H9 (cell line): ENCODE data around the gene FERMT2. TPM values are rescaled to one million over a fixed set of nuclear protein-coding genes. Genes with fewer than 3 reads are reported as not detected.

Experiments used
- DNase-seq: peaks from one replicate; pipeline ENCODE4 v3.0.0-alpha.2; 2017
- H2AFZ ChIP-seq: one replicate; pipeline ENCODE4 v1.6.1; 2013; ENCODE audit warnings: mild to moderate bottlenecking, low read length, control low read depth, moderate library complexity
- H2AK5ac ChIP-seq: 2 replicates; pipeline ENCODE4 v1.6.1; 2013; ENCODE audit warnings: low read length, control low read depth, mixed read lengths; ENCODE audit not compliant: insufficient read length
- H2BK120ac ChIP-seq: one replicate; pipeline ENCODE4 v1.6.1; 2013; ENCODE audit warnings: low read depth, mild to moderate bottlenecking, low read length, control low read depth, inconsistent platforms; ENCODE audit not compliant: poor library complexity, severe bottlenecking
- H2BK12ac ChIP-seq: 2 replicates; pipeline ENCODE4 v1.6.1; 2013; ENCODE audit warnings: low read length, control low read depth, mixed read lengths, low read depth; ENCODE audit not compliant: insufficient read length
- H2BK15ac ChIP-seq: 2 replicates; pipeline ENCODE4 v1.6.1; 2013; ENCODE audit warnings: low read depth, low read length, control low read depth
- H2BK20ac ChIP-seq: one replicate; pipeline ENCODE4 v1.6.1; 2013; ENCODE audit warnings: low read depth, mild to moderate bottlenecking, low read length, control low read depth, inconsistent platforms; ENCODE audit not compliant: poor library complexity, severe bottlenecking
- H2BK5ac ChIP-seq: 2 replicates; pipeline ENCODE4 v1.6.1; 2013; ENCODE audit warnings: low read length, control low read depth, mixed read lengths; ENCODE audit not compliant: insufficient read length
- H3K14ac ChIP-seq: 2 replicates; pipeline ENCODE4 v1.6.1; 2013; ENCODE audit warnings: low read length, control low read depth; ENCODE audit not compliant: insufficient read depth
- H3K18ac ChIP-seq: 2 replicates; pipeline ENCODE4 v1.6.1; 2013; ENCODE audit warnings: low read depth, mild to moderate bottlenecking, mixed read lengths, low read length, control low read depth; ENCODE audit not compliant: insufficient read length
- H3K23ac ChIP-seq: 2 replicates; pipeline ENCODE4 v1.6.1; 2013; ENCODE audit warnings: low read length, control low read depth, mixed read lengths, low read depth; ENCODE audit not compliant: insufficient read length
- H3K23me2 ChIP-seq: 2 replicates; pipeline ENCODE4 v1.6.1; 2013; ENCODE audit warnings: low read depth, mild to moderate bottlenecking, mixed read lengths, low read length, control low read depth; ENCODE audit not compliant: insufficient read length, poor library complexity, severe bottlenecking
- H3K27ac ChIP-seq: 2 replicates; pipeline ENCODE4 v1.5.1; 2013; ENCODE audit warnings: low read length, control low read depth, mixed read lengths, low read depth; ENCODE audit not compliant: insufficient read length
- H3K27me3 ChIP-seq: 2 replicates; pipeline ENCODE4 v1.6.1; 2013; ENCODE audit warnings: low read length, control low read depth, inconsistent platforms; ENCODE audit not compliant: insufficient read depth
- H3K4ac ChIP-seq: 2 replicates; pipeline ENCODE4 v1.6.1; 2013; ENCODE audit warnings: low read depth, mild to moderate bottlenecking, control low read depth, inconsistent platforms, low read length, moderate library complexity
- H3K4me1 ChIP-seq: 2 replicates; pipeline ENCODE4 v1.6.1; 2013; ENCODE audit warnings: low read length, control low read depth, inconsistent platforms; ENCODE audit not compliant: insufficient read depth
- H3K4me2 ChIP-seq: 2 replicates; pipeline ENCODE4 v1.6.1; 2013; ENCODE audit warnings: low read length, control low read depth, mixed read lengths; ENCODE audit not compliant: insufficient read length, insufficient read depth
- H3K56ac ChIP-seq: 2 replicates; pipeline ENCODE4 v1.6.1; 2013; ENCODE audit warnings: low read depth, mild to moderate bottlenecking, mixed read lengths, low read length, control low read depth; ENCODE audit not compliant: insufficient read length
- H3K79me1 ChIP-seq: 2 replicates; pipeline ENCODE4 v1.6.1; 2013; ENCODE audit warnings: low read depth, mild to moderate bottlenecking, moderate library complexity, low read length, control low read depth, inconsistent platforms; ENCODE audit not compliant: insufficient read depth, poor library complexity, severe bottlenecking
- H3K79me2 ChIP-seq: 2 replicates; pipeline ENCODE4 v1.6.1; 2013; ENCODE audit warnings: low read length, control low read depth, inconsistent platforms; ENCODE audit not compliant: insufficient read depth
- H3K9ac ChIP-seq: 2 replicates; pipeline ENCODE4 v1.6.1; 2013; ENCODE audit warnings: low read length, control low read depth, mixed read lengths; ENCODE audit not compliant: insufficient read length; ENCODE audit errors: extremely low read depth
- H3K9me3 ChIP-seq: one replicate; pipeline ENCODE4 v1.6.1; 2013; ENCODE audit warnings: low read depth, low read length, inconsistent platforms; ENCODE audit not compliant: control insufficient read depth
- H3T11ph ChIP-seq: one replicate; pipeline ENCODE4 v1.6.1; 2013; ENCODE audit warnings: mild to moderate bottlenecking, low read length, control low read depth, inconsistent platforms
- H4K20me1 ChIP-seq: one replicate; pipeline ENCODE4 v1.6.1; 2013; ENCODE audit not compliant: control insufficient read depth, insufficient read length, insufficient read depth
- H4K5ac ChIP-seq: 2 replicates; pipeline ENCODE4 v1.6.1; 2013; ENCODE audit warnings: low read depth, mild to moderate bottlenecking, mixed read lengths, low read length, control low read depth; ENCODE audit not compliant: insufficient read length
- H4K8ac ChIP-seq: replicated peaks from 2 replicates; pipeline ENCODE4 v1.6.1; 2013; ENCODE audit warnings: low read length, control low read depth, mixed read lengths, low read depth; ENCODE audit not compliant: insufficient read length
- H4K91ac ChIP-seq: 2 replicates; pipeline ENCODE4 v1.6.1; 2013; ENCODE audit warnings: low read depth, mild to moderate bottlenecking, moderate library complexity, mixed read lengths, low read length, control low read depth; ENCODE audit not compliant: insufficient read length
- H3K27ac Mint-ChIP-seq, 3 experiments: 2 replicates in 2 of 3; 3 replicates in 1 of 3; pipeline ENCODE4 v1.8.0; 2020 to 2021; ENCODE audit warnings: mixed read lengths in 3 of 3, mild to moderate bottlenecking in 1 of 3, moderate library complexity in 1 of 3
- H3K27me3 Mint-ChIP-seq: 2 replicates; pipeline ENCODE4 v1.8.0; 2021; ENCODE audit warnings: low read depth, mild to moderate bottlenecking, moderate library complexity, mixed read lengths
- H3K36me3 Mint-ChIP-seq, 3 experiments: 2 replicates in 2 of 3; 3 replicates in 1 of 3; pipeline ENCODE4 v1.8.0; 2020 to 2021; ENCODE audit warnings: low read depth in 3 of 3, mixed read lengths in 3 of 3; ENCODE audit not compliant: insufficient read depth in 1 of 3
- H3K4me1 Mint-ChIP-seq, 2 experiments: 2 replicates each; pipeline ENCODE4 v1.8.0; 2020; ENCODE audit warnings: mixed read lengths in 2 of 2
- H3K4me3 Mint-ChIP-seq, 2 experiments: 2 replicates in 1 of 2; 3 replicates in 1 of 2; pipeline ENCODE4 v1.8.0; 2020 to 2021; ENCODE audit warnings: mild to moderate bottlenecking in 2 of 2, mixed read lengths in 2 of 2, moderate library complexity in 1 of 2
- H3K9me3 Mint-ChIP-seq, 2 experiments: 2 replicates in 1 of 2; 3 replicates in 1 of 2; pipeline ENCODE4 v1.8.0; 2020; ENCODE audit warnings: mild to moderate bottlenecking in 2 of 2, mixed read lengths in 2 of 2, moderate library complexity in 1 of 2
- WGBS: extraction: QIAGEN DNeasy Blood & Tissue Kit; methylation state at CpG from one replicate; pipeline ENCODE4 v1.1.7; 2013; ENCODE audit warnings: missing lambda C conversion rate, low lambda C conversion rate, mixed read lengths; ENCODE audit not compliant: insufficient read length; ENCODE audit errors: extremely low coverage; 5-methylcytosine and 5-hydroxymethylcytosine counted together
- total RNA-seq: library from RNA; stranded (reverse); gene quantifications from 2 replicates; pipeline ENCODE4 v1.2.1, GENCODE V29; 2021
- TF ChIP-seq, protein P1 (sequence below): fragments of 200-600 bp; sonication (generic); conservative IDR thresholded peaks from 3 replicates; pipeline ENCODE4 v1.8.0; 2021; ENCODE audit warnings: antibody characterized with exemption, mild to moderate bottlenecking

The FERMT2 gene
- total RNA-seq, 1 experiment from 2014 or later, result 128 TPM

DNA sequence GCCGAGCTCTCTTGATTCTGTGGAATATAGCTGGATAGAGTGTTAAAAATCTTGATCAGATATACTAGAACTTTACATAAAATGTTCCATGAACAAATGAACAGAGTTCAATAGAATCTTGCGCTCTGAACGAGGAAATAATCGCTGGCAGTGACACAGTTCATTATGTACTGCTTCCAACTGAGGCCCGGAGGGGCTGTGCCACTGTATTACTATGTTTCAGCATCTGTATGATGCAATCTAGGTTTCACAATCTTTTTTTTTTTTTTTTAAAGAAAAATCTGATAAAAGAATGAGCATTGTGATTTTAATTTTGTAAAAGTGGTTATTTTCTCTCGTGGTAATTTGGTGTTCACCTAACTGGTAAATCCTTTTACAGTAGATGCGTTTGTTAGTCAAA, 77.2 kb downstream of the FERMT2 start:
- Histone ChIP-seq H3T11ph (no peak overlapping the region), H3K9me3 (no peaks in the 10 kb centered on the region), H3K79me2 (no peaks in the 10 kb centered on the region), H2BK12ac (no peak overlapping the region), H2BK5ac (no peak overlapping the region), H4K20me1 (no peaks in the 10 kb centered on the region), H2AK5ac (no peak overlapping the region), H3K27ac (no peak overlapping the region), H2BK20ac (no peak overlapping the region), H3K27me3 (no peaks in the 10 kb centered on the region), H4K5ac (no peak overlapping the region), H3K18ac (no peak overlapping the region), H3K4ac (no peak overlapping the region), H3K9ac (no peak overlapping the region), H3K23me2 (no peaks in the 10 kb centered on the region), H2BK120ac (no peak overlapping the region), H3K56ac (no peak overlapping the region), H2BK15ac (no peak overlapping the region), H3K4me1 (peaks cover 6% of the 10 kb centered on the region; the same call in 1 of the 2 replicates), H3K23ac (no peak overlapping the region), H3K79me1 (no peaks in the 10 kb centered on the region), H2AFZ (no peak overlapping the region), H4K91ac (no peak overlapping the region), H3K4me2 (peak overlapping the region; percentile 41), H3K14ac (no peak overlapping the region), H4K8ac (no peak overlapping the region)
- Mint-ChIP-seq H3K4me1 (peaks cover 43 to 54% of the 10 kb centered on the region in 2 experiments), H3K27me3 (no peaks in the 10 kb centered on the region), H3K27ac (peak overlapping the region; percentile 3 to 88 (median 27); a peak in 6 of 7 replicates), H3K36me3 (peaks cover 18 to 58% (median 43%) of the 10 kb centered on the region in 3 experiments; a peak in 6 of 7 replicates), H3K9me3 (no peaks in the 10 kb centered on the region), H3K4me3 (no peak overlapping the region; a peak in 1 of 5 replicates)
- DNase-seq, result no peak
- TF ChIP-seq, protein P1, sequence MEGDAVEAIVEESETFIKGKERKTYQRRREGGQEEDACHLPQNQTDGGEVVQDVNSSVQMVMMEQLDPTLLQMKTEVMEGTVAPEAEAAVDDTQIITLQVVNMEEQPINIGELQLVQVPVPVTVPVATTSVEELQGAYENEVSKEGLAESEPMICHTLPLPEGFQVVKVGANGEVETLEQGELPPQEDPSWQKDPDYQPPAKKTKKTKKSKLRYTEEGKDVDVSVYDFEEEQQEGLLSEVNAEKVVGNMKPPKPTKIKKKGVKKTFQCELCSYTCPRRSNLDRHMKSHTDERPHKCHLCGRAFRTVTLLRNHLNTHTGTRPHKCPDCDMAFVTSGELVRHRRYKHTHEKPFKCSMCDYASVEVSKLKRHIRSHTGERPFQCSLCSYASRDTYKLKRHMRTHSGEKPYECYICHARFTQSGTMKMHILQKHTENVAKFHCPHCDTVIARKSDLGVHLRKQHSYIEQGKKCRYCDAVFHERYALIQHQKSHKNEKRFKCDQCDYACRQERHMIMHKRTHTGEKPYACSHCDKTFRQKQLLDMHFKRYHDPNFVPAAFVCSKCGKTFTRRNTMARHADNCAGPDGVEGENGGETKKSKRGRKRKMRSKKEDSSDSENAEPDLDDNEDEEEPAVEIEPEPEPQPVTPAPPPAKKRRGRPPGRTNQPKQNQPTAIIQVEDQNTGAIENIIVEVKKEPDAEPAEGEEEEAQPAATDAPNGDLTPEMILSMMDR, result no peak
- WGBS, result no CpG with 5 or more reads among the region's 7 CpGs
